Right ventricle myocardium superior (tissue), 1 donor: ENCODE measurements around the gene UGT1A5. TPM values are rescaled to one million over a fixed set of nuclear protein-coding genes. Genes with fewer than 3 reads are reported as not detected.

ENCODE experiments used
- ATAC-seq: fragments of 200-7000 bp; cut with Tn5 transposase; one replicate; pipeline ENCODE4 v1.9.1; 2020; ENCODE audit warnings: mild to moderate bottlenecking; ENCODE audit not compliant: poor library complexity
- DNase-seq: peaks from one replicate; pipeline ENCODE4 v3.0.0-alpha.2; 2020
- intact Hi-C: fragments of 100-400 bp; cut with DNase I; formaldehyde crosslinking; loops from one replicate; pipeline ENCODE4 v1.11.2; 2022
- total RNA-seq: library from RNA; stranded (reverse); fragmentation: NEBNext Ultra II Directional; extraction: Animal tissue kit (Norgen Biotek cat#: 25700); gene quantifications from one replicate; pipeline ENCODE4 v1.2.1, GENCODE V29; 2021
- donor health status: DM: no; HTN: yes; CAD: no; lungs with severe emphysema.

UGT1A5 gene
- total RNA-seq, 1 donor from 2014 or later: not detected

DNA sequence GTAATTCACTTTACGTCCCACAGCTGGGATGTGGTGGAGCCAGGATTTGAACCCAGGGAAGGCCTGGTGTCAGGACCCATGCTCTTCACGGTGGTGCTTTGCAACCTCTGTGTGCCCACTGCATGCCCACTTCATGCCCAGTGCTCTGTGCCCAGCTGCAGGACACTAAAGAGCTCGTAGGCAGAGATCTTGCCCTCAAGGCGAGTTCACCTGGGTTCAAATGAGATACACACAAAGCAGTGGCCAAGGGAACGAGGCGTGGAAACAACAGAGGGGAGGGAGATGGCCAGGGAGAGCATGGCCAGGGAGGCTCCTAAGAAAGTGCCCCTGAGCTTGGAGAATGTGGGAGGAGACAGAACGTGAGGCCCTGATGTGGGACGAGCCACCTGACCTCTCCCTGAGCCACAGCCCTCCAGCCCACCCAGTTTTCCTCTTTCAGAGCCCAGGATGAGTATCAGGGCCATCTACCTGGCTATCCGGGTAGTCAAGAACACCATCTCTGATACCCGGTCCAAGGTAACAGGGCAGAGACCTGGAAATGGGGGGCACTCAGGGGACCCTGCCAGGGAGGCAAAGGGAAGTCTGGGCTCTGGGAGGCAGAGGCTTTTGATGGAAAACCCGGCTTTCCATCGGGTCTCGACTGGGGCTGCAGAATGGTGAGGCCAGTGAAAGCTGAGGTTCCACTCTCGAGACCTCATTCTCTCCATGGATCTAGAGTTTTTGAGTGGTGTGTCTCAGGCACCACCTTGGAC is 85.8 kb downstream of the UGT1A5 start:
- intact Hi-C loops: no loop called here
- DNase-seq (no peak), ATAC-seq (no peak)

DNA sequence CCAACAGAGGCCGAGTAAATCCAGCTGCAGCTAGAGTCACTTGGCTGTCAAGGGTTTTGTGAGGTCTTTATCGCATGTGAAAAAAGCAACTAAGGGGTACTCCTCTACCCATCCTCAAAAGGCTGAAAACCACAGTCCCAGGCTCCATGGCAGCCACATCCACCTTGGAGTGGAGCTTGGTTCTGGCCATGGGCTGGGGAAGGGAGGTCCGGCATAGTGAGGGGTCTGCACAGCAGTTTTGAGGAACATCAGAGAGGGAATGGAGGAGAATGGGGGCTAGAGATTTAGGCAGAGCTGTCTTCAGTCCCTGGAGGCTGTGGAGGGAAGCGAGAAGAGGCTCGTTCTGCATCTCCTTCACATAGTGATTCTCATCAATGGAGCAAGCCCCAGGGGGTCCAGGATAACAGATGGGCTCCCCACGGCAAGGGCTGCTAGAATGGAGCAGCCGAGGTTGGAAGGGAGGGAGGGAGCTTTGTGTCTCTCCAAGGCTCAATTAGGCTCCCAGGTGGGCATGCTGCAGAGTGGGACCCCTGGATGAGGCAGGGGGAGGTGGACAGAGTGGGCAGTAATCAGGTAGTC is 86.5 kb downstream of the UGT1A5 start:
- intact Hi-C loops: no loop called here
- DNase-seq (no peak), ATAC-seq (no peak)

DNA sequence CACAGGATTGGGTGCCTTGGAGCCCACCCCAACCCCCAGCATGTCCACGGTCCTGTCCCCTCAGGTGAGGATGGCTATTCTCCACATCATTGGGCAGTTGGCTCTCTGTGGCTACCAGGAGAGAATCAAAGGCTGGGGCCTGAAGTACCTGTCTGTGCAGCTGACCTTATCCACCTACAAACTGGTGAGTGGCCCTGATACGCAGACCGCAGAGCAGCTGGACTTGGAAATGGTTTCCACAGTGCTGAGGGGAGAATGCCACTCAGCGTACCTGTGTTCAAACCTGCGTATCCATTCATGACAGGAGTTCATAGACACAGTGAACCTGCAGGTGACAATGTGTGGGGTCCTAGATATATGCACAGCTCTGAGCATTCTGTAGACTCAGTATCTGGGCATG is 87.0 kb downstream of the UGT1A5 start:
- ATAC-seq: no peak
- no peak for DNase-seq
- intact Hi-C loops: no loop called here

DNA sequence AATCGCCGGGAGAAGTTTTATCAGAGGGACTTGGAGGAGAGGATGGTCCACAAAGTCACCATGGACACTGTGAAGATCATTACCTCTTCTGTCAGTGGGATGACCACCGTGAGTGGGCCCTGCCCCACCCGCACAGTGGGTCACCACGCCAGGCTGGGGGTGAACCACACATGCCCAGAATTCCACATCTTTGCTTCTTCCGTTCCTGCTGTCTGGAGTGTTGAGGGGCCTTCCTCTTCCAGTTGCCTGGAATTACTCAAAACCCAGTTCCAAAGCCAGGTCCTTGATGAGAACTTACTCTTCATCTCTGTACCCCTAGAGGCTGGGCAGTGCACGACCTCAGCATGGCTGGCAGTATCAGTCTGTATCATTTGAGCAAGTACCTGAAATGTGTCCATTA is 87.5 kb downstream of the UGT1A5 start:
- no peak for DNase-seq
- ATAC-seq: no peak

GRCh38 chr2:233801357-233802131 is 88.8 kb downstream of the UGT1A5 start:
- ATAC-seq (no peak), DNase-seq (no peak)
- intact Hi-C loops: no loop called here

More for the DNA sequence above, 87.5 kb downstream of the UGT1A5 start:
- intact Hi-C loops: no loop called here

DNA sequence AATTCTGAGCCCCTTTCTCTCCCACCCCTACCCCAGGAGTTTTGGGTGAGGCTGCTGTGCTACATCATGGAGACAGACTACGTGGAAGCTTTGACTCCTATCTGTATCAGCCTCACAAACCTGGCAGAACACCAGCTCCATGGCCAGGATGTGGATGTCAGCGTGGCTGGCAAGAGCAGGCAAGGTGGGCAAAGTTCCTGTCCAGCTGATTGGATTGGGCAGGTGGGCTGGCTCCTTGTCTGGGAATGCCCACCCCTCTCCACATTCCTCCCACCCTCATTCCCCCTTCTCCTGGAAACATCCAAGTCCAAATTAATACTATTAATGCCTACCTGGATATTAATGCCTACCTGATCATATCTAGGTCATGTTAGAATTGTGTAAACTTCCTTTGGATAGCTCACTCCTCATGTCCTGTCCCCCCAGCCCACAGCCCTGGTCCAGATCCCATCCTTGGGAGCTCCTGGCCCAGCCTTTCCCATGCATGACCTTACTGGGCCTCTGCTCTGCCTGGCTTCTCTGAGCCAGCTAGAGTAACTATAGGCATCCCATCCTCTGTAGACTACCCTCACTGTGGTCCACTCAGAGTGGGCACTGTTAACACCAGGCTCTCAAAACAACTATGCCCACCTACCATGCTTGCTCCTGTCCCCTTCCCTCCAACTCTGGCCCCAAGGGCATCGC is 89.6 kb downstream of the UGT1A5 start:
- no peak for DNase-seq
- intact Hi-C loops: no loop called here
- ATAC-seq: no peak

DNA sequence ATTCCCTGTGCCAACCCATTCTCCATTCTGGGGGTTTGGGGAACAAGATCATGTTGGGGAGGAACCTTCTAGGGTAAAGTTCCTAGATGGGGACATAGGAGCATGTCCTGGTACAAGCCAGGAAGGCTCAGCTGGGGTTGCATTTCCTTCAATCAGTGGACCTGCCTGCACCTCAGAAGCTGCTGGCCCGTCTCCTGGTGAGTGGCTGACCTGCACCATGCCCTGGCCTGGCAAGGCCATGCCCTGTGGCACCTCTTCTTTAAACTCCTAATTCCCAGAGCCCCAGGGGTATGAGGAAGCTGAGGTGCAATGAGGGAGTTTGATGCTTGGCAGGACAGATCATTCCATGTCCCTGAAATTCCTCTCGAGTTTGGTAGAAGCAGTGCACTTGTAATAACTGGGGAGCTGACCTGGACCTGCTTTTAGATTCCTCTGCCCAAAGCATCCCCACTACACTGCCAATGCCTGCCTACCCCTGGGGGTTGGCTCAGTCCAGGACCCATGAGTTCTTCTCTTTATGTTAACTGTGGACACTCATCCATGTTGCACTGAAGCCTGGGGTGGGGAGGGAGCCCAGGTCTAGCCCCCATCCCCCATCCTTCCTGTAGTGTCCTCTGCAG is 90.7 kb downstream of the UGT1A5 start:
- DNase-seq (no peak), ATAC-seq (no peak)
- intact Hi-C loops: no loop called here

DNA sequence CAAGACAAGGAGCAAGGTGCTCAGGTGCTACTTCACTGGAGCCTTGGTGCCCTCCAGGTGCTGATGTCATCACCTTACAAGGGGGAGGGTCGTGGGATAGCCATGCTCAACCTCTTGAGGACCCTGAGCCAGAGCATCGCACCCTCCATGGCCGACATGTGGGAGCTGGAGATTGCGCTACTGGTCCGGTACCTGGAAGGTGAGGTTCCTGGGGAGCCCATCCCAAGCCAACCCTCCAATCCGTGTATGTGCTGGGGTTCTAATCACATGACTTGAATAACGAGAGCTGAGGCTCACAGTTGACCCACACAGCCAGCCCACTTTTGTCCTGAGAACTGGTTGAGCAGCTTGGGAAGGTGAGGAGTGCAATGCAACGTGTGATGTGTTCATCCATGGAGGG is 91.3 kb downstream of the UGT1A5 start:
- DNase-seq: no peak
- ATAC-seq: no peak
- intact Hi-C loops: no loop called here

GRCh38 chr2:233807215-233807865 is 94.6 kb downstream of the UGT1A5 start:
- DNase-seq: peak; percentile 24
- intact Hi-C loops: no loop called here
- ATAC-seq: no peak

- ATAC-seq: no peak
Measured at GRCh38 chr2:233807966-233808935, 95.5 kb downstream of the UGT1A5 start.

GRCh38 chr2:233810385-233810784 is 97.7 kb downstream of the UGT1A5 start:
- intact Hi-C loops: no loop called here
- DNase-seq (no peak), ATAC-seq (no peak)

More at GRCh38 chr2:233807966-233808935, 95.5 kb downstream of the UGT1A5 start:
- DNase-seq: no peak
- intact Hi-C loops: no loop called here

DNA sequence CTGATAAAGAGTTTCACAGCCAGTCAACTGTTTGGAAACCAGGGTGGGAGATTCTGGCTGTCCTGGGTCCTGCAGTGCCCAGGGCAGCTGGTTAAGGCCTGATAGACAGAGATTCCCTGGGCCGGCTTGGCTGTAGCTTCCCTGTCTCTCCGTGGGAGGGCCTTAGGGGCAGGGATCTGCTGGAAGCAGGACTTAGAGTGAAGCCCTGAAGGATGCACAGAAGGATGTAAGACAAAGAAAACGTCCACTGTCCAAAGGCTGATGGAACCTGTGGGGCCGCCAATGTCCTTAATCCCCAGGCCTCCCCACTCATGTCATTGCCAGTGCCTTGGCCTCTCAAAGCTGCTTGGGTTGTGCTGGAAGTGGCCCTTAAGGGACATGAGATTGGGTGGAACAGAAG is 98.4 kb downstream of the UGT1A5 start:
- intact Hi-C loops: no loop called here
- DNase-seq (no peak), ATAC-seq (no peak)

- ATAC-seq: no peak
- intact Hi-C loops: no loop called here
- no peak for DNase-seq
Measured at GRCh38 chr2:233811732-233812131, 99.0 kb downstream of the UGT1A5 start.

DNA sequence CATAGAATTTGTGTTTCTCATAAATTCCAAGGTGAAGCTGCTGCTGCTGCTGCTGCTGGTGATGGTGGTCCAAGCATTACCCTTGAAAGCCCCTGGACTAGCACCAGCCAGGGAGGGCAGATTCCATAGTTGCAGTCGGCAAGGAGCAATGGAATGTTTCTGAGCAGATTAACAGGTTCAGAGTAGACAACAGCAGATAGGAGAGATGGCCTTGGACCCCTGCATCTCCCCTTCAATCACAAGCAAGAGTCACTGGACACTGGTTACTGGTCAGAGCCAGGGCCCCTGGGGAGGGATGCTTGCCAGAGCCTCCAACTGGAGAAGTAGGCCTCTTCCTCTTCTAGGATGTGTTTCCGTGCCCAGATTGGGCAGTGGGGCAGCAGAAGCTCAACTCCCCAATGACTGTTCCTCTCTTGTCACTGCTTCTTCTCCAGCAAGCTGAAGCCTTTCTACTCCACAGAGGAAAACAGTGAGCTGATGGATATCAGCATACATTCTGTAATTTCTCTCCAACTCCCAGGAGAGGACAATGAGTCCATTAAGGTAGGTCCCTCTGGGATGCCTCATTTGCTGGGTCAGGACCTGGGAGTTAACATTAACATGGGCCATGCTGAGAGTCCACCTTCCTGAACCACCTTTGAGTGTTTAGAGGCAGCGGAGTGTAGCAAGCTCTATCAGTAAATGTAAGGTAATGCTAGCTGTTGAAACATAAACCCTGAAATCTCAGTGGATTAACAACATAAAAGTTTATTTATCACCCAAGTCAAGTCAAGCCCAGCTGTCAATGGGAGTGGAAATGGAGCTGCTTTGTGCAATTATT is 100.7 kb downstream of the UGT1A5 start:
- DNase-seq (no peak), ATAC-seq (no peak)
- intact Hi-C loops: no loop called here

DNA sequence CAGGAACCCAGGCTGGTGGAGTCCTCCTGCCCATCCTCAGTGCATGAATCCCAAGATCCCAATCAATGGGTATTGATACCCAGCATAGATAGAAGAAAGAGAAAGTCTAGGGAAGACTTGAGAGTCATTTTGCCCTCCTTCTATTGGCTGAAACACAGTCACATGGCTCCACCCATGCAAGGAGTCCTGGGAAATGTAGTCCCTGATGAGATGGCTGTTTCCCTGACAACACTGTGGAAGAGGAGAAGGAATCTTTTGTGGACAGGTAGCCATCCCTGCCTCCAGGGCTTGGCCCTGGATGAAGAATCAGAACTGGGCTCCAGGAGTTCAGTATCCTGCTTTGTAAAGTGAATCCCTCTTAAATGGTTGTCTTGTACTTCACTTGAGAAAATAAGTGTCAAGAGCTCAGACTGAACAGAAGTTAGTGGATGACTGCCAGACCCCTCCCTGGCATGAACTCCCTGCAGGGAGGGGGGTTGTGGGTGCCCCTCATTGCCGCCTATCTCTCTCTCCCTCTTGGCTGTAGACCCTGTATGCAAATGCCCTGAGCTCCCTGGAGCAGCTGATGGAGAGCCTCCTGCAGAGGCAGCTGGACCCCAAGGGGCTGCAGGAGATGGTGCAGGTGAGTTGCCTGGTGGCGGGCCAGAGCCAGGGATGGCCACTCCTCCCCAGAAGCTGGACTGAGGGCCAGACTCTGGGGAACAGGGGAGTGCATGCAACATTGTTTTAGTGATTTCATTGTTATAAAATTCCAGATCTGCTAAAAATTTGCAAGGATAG is 101.5 kb downstream of the UGT1A5 start:
- DNase-seq: no peak
- ATAC-seq: no peak
- intact Hi-C loops: no loop called here

GRCh38 chr2:233815861-233816260 is 103.2 kb downstream of the UGT1A5 start:
- ATAC-seq: no peak
- intact Hi-C loops: no loop called here
- no peak for DNase-seq
